H1 (cell line): ENCODE measurements around the gene AVP. TPM values are rescaled to one million over a fixed set of nuclear protein-coding genes. Genes with fewer than 3 reads are reported as not detected.

ENCODE experiments used
- CTCF ChIA-PET: fragments of 300-600 bp; sonication (Branson Sonifier 250); formaldehyde crosslinking; loops from one replicate; lab custom pipeline; 2021; ENCODE audit not compliant: partially characterized antibody; lab: Charles Lee
- POLR2A ChIA-PET: fragments of 300-600 bp; sonication (Branson Sonifier 250); formaldehyde crosslinking; loops from one replicate; lab custom pipeline; 2021; ENCODE audit warnings: inconsistent platforms; ENCODE audit not compliant: partially characterized antibody; lab: Charles Lee
- DNase-seq, 2 experiments: peaks; one replicate each; pipeline versions ENCODE4 v3.0.0 to v3.0.0-alpha.2; 2010 to 2022; ENCODE audit warnings: low spot score in 2 of 2, low read depth in 1 of 2, mixed read lengths in 1 of 2
- FAIRE-seq: peaks from 2 replicates; lab custom pipeline; 2011; peaks lifted over from hg19 to GRCh38; lab: Jason Lieb, UNC
- H2AFZ ChIP-seq: 2 replicates; pipeline ENCODE4 v1.8.1; 2012; ENCODE audit warnings: low read length, inconsistent platforms
- H2AK5ac ChIP-seq: 2 replicates; pipeline ENCODE4 v1.6.1; 2013; ENCODE audit warnings: low read depth, low read length
- H2BK120ac ChIP-seq: replicated peaks from 2 replicates; pipeline ENCODE3; 2013; ENCODE audit warnings: low read depth, low read length, inconsistent platforms
- H2BK12ac ChIP-seq: 2 replicates; pipeline ENCODE4 v1.6.1; 2013; ENCODE audit warnings: low read depth, low read length
- H2BK15ac ChIP-seq: 2 replicates; pipeline ENCODE4 v1.6.1; 2013; ENCODE audit warnings: low read length
- H2BK20ac ChIP-seq: 2 replicates; pipeline ENCODE4 v1.6.1; 2013; ENCODE audit warnings: low read length
- H2BK5ac ChIP-seq: 2 replicates; pipeline ENCODE4 v1.6.1; 2013; ENCODE audit warnings: low read depth, low read length
- H3K14ac ChIP-seq: 2 replicates; pipeline ENCODE4 v1.6.1; 2013; ENCODE audit warnings: inconsistent platforms; ENCODE audit not compliant: insufficient read length
- H3K18ac ChIP-seq: 2 replicates; pipeline ENCODE4 v1.6.1; 2013; ENCODE audit warnings: low read length; ENCODE audit errors: extremely low read depth
- H3K23ac ChIP-seq: 2 replicates; pipeline ENCODE4 v1.6.1; 2013; ENCODE audit warnings: inconsistent platforms; ENCODE audit not compliant: insufficient read length
- H3K23me2 ChIP-seq: 2 replicates; pipeline ENCODE4 v1.6.1; 2013; ENCODE audit warnings: low read depth, low read length
- H3K27ac ChIP-seq: 2 replicates; pipeline ENCODE4 v1.6.1; 2011; ENCODE audit warnings: low read depth, low read length, inconsistent platforms
- H3K27me3 ChIP-seq, 4 experiments: replicated peaks in 1 of 4; 1 replicate in 1 of 4; 2 replicates in 3 of 4; pipeline versions ENCODE4 v1.6.1 to v1.8.1; 2011 to 2013; ENCODE audit warnings: low read length in 3 of 4, mild to moderate bottlenecking in 3 of 4, inconsistent platforms in 2 of 4, mixed read lengths in 2 of 4, moderate library complexity in 1 of 4; ENCODE audit not compliant: control insufficient read depth in 3 of 4, insufficient read depth in 3 of 4; ENCODE audit errors: extremely low read depth in 1 of 4
- H3K36me3 ChIP-seq, 4 experiments: 2 replicates each; pipeline versions ENCODE4 v1.6.1 to v1.8.1; 2011 to 2013; ENCODE audit warnings: mild to moderate bottlenecking in 4 of 4, low read length in 3 of 4, moderate library complexity in 2 of 4, control low read depth in 1 of 4, inconsistent platforms in 1 of 4; ENCODE audit not compliant: insufficient read depth in 4 of 4, control insufficient read depth in 2 of 4
- H3K4ac ChIP-seq: replicated peaks from 2 replicates; pipeline ENCODE3; 2013; ENCODE audit warnings: low read length, low read depth, mixed read lengths, inconsistent platforms; ENCODE audit not compliant: insufficient read length
- H3K4me1 ChIP-seq, 4 experiments: replicated peaks in 1 of 4; 1 replicate in 1 of 4; 2 replicates in 3 of 4; pipeline versions ENCODE4 v1.6.1 to v1.8.1; 2011 to 2013; ENCODE audit warnings: low read length in 3 of 4, inconsistent platforms in 2 of 4, mixed read lengths in 1 of 4; ENCODE audit not compliant: insufficient read depth in 4 of 4, control insufficient read depth in 3 of 4
- H3K4me2 ChIP-seq, 2 experiments: 2 replicates each; pipeline versions ENCODE4 v1.6.1 to v1.8.1; 2011 to 2013; ENCODE audit warnings: low read depth in 2 of 2, low read length in 2 of 2, control low read depth in 1 of 2, inconsistent platforms in 1 of 2, mild to moderate bottlenecking in 1 of 2; ENCODE audit not compliant: insufficient read depth in 1 of 2
- H3K4me3 ChIP-seq, 4 experiments: fragments of 200-600, 300-600 bp in 1 of 4; sonication (generic), shearing (Covaris generic), sonication (Bioruptor Twin) in 1 of 4; 2 replicates each; pipeline versions ENCODE4 v1.5.1 to v1.8.1; 2011 to 2016; ENCODE audit warnings: low read length in 4 of 4, low read depth in 3 of 4, control low read depth in 2 of 4, inconsistent platforms in 2 of 4, mild to moderate bottlenecking in 2 of 4, mixed read lengths in 1 of 4, moderate library complexity in 1 of 4; ENCODE audit not compliant: insufficient read depth in 2 of 4; ENCODE audit errors: extremely low read depth in 1 of 4
- H3K56ac ChIP-seq: replicated peaks from 2 replicates; pipeline ENCODE3; 2013; ENCODE audit warnings: low read depth, mild to moderate bottlenecking, mixed read lengths, low read length, inconsistent platforms; ENCODE audit not compliant: insufficient read length
- H3K79me1 ChIP-seq: 2 replicates; pipeline ENCODE4 v1.6.1; 2013; ENCODE audit warnings: low read depth, low read length, control low read depth
- H3K79me2 ChIP-seq, 2 experiments: 2 replicates each; pipeline versions ENCODE4 v1.6.1 to v1.8.1; 2012 to 2013; ENCODE audit warnings: low read length in 2 of 2, mild to moderate bottlenecking in 2 of 2, inconsistent platforms in 1 of 2; ENCODE audit not compliant: insufficient read depth in 2 of 2, control insufficient read depth in 1 of 2
- H3K9ac ChIP-seq, 4 experiments: replicated peaks in 1 of 4; 1 replicate in 1 of 4; 2 replicates in 3 of 4; pipeline versions ENCODE4 v1.6.1 to v1.8.1; 2011 to 2013; ENCODE audit warnings: low read depth in 3 of 4, low read length in 3 of 4, control low read depth in 2 of 4, mild to moderate bottlenecking in 2 of 4, moderate library complexity in 2 of 4, inconsistent platforms in 1 of 4; ENCODE audit errors: extremely low read depth in 1 of 4
- H3K9me3 ChIP-seq, 2 experiments: 2 replicates each; pipeline versions ENCODE4 v1.6.1 to v1.8.1; 2012 to 2013; ENCODE audit warnings: mild to moderate bottlenecking in 2 of 2, moderate library complexity in 2 of 2, control low read depth in 1 of 2, inconsistent platforms in 1 of 2, low read depth in 1 of 2, low read length in 1 of 2, mixed read lengths in 1 of 2; ENCODE audit not compliant: insufficient read depth in 2 of 2
- H4K20me1 ChIP-seq, 2 experiments: replicated peaks in 1 of 2; 2 replicates each; pipeline versions ENCODE3 to v1.8.1; 2011 to 2013; ENCODE audit warnings: inconsistent platforms in 2 of 2, low read length in 2 of 2, mild to moderate bottlenecking in 1 of 2; ENCODE audit not compliant: insufficient read depth in 2 of 2, control insufficient read depth in 1 of 2
- H4K5ac ChIP-seq: 2 replicates; pipeline ENCODE4 v1.6.1; 2013; ENCODE audit warnings: low read length, low read depth, mixed read lengths, inconsistent platforms; ENCODE audit not compliant: insufficient read length
- H4K8ac ChIP-seq: 2 replicates; pipeline ENCODE4 v1.8.0; 2013; ENCODE audit warnings: mild to moderate bottlenecking, moderate library complexity, low read length, inconsistent platforms; ENCODE audit not compliant: insufficient read depth; ENCODE audit errors: extremely low read depth
- H4K91ac ChIP-seq: replicated peaks from 2 replicates; pipeline ENCODE3; 2013; ENCODE audit warnings: low read length, mixed read lengths, inconsistent platforms; ENCODE audit not compliant: insufficient read length
- CHD1 ChIP-seq: IDR thresholded peaks from 2 replicates; pipeline ENCODE4 v1.6.1; 2012; ENCODE audit warnings: low read depth, low read length, improper control_type of control experiment
- EP300 ChIP-seq, 2 experiments: IDR thresholded peaks; 1 replicate in 1 of 2; 2 replicates in 1 of 2; pipeline ENCODE4 v1.6.1; 2011 to 2012; ENCODE audit warnings: low read depth in 2 of 2, low read length in 2 of 2, mild to moderate bottlenecking in 2 of 2, borderline replicate concordance in 1 of 2, inconsistent platforms in 1 of 2, moderate library complexity in 1 of 2
- FOSL1 ChIP-seq: IDR thresholded peaks from 2 replicates; pipeline ENCODE4 v1.6.1; 2011; ENCODE audit warnings: mild to moderate bottlenecking, low read depth, low read length, moderate library complexity; ENCODE audit not compliant: insufficient read depth
- GTF2F1 ChIP-seq: IDR thresholded peaks from 2 replicates; pipeline ENCODE4 v1.6.1; 2012; ENCODE audit warnings: low read depth, low read length, improper control_type of control experiment, borderline replicate concordance
- KDM4A ChIP-seq: IDR thresholded peaks from one replicate; pipeline ENCODE4 v1.7.1; 2012; ENCODE audit warnings: low read depth, mild to moderate bottlenecking, moderate library complexity, low read length, inconsistent platforms; ENCODE audit not compliant: severe bottlenecking
- RBBP5 ChIP-seq: IDR thresholded peaks from 2 replicates; pipeline ENCODE4 v1.7.1; 2012; ENCODE audit warnings: low read depth, mild to moderate bottlenecking, inconsistent platforms, low read length, moderate library complexity, borderline replicate concordance
- SAP30 ChIP-seq: fragments of 300-600 bp; sonication (generic); IDR thresholded peaks from 2 replicates; pipeline ENCODE4 v1.7.1; 2012; ENCODE audit warnings: low read length, moderate library complexity, mild to moderate bottlenecking, inconsistent platforms; ENCODE audit not compliant: insufficient read depth, insufficient replicate concordance
- SIRT6 ChIP-seq: IDR thresholded peaks from one replicate; pipeline ENCODE4 v1.7.1; 2012; ENCODE audit warnings: low read length, inconsistent platforms
- SIX5 ChIP-seq: IDR thresholded peaks from 2 replicates; pipeline ENCODE4 v1.6.1; 2011; ENCODE audit warnings: mild to moderate bottlenecking, low read depth, low read length
- SP1 ChIP-seq: IDR thresholded peaks from 2 replicates; pipeline ENCODE4 v1.6.1; 2011; ENCODE audit warnings: low read depth, low read length
- TAF1 ChIP-seq: IDR thresholded peaks from 2 replicates; pipeline ENCODE4 v1.6.1; 2011; ENCODE audit warnings: mild to moderate bottlenecking, low read depth, low read length
- ZNF274 ChIP-seq: IDR thresholded peaks from 2 replicates; pipeline ENCODE4 v1.7.0; 2012; ENCODE audit warnings: low read length, borderline replicate concordance; ENCODE audit errors: extremely low read depth
- WGBS, 2 experiments: shearing (Covaris generic) in 1 of 2; methylation state at CpG; one replicate each; pipeline versions ENCODE4 v1.1.6 to v1.1.7; 2013 to 2015; ENCODE audit warnings: low lambda C conversion rate in 2 of 2, mixed read lengths in 2 of 2, inconsistent platforms in 1 of 2, low coverage in 1 of 2, missing lambda C conversion rate in 1 of 2; ENCODE audit not compliant: insufficient replicate concordance in 2 of 2, insufficient coverage in 1 of 2, insufficient read length in 1 of 2; ENCODE audit errors: extremely low coverage in 1 of 2, missing lambda C conversion rate in 1 of 2; 5-methylcytosine and 5-hydroxymethylcytosine counted together
- polyA plus RNA-seq, 7 experiments: library from polyadenylated mRNA; depleted of rRNA in 3 of 7; stranded (reverse) in 5 of 7; unstranded in 2 of 7; fragments of >200 nt in 5 of 7; fragments of 200-250 nt in 2 of 7; gene quantifications; 1 replicate in 5 of 7; 2 replicates in 1 of 7; 4 replicates in 1 of 7; pipeline versions ENCODE4 v1.2.1 to v1.2.3, GENCODE V29; 2011 to 2013; ENCODE audit warnings: missing spikeins in 2 of 7, mixed read lengths in 2 of 7
- total RNA-seq: library from RNA; stranded (reverse); fragmentation: NEBNext Ultra II Directional; extraction: Animal tissue kit (Norgen Biotek cat#: 25700); gene quantifications from 2 replicates; pipeline ENCODE4 v1.2.1, GENCODE V29; 2021

Gene AVP
- total and polyA plus RNA-seq, 2 of the 8 experiments (the other 6 are each of a cell fraction or from before 2014, with no cell fraction given): 0.18 TPM; not detected in 1

DNA sequence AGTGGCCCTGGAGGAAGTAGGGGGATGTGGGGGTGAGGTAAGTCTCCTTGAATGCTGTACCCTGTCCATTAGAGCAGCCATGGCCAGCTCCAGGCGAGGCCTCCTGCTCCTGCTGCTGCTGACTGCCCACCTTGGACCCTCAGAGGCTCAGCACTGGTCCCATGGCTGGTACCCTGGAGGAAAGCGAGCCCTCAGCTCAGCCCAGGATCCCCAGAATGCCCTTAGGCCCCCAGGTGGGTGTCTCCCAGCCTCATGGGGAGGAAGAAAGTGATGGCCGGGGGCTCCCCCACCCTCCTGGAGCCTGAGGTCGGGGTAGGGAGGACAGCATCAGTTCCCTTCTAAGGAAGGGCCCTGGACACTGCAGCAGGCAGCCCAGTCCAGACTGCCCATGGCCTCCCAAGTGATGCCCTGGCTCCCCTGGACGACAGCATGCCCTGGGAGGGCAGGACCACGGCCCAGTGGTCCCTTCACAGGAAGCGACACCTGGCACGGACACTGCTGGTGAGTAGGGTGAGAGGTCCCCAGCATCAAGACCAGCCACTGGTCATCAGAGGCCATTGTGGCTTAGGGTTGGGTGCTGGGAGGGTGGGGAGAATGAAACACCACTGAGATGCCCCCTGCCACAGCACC, 40.1 kb downstream of the AVP start:
- Histone ChIP-seq H2BK15ac (peak overlapping the region; percentile 61; the same call in 1 of the 2 replicates), H3K23ac (no peak overlapping the region), H3K36me3 (peaks cover 11 to 26% (median 24%) of the 10 kb centered on the region in 4 experiments; a peak in 7 of 8 replicates), H3K4me2 (peak overlapping the region in 1 of 2 experiments; percentile 78; a peak in 2 of 4 replicates), H3K4me3 (0 out of 8 replicates have a peak overlapping the region, but pooled peaks of 1 of the 4 experiments have one; percentile 99), H2BK20ac (no peak overlapping the region), H3K23me2 (peaks cover 8% of the 10 kb centered on the region), H4K8ac (no peak overlapping the region), H3K56ac (no peak overlapping the region), H3K79me2 (peaks cover 0 to 6% of the 10 kb centered on the region in 2 experiments; a peak in 1 of 4 replicates), H3K27ac (no peak overlapping the region), H3K9me3 (no peaks in the 10 kb centered on the region), H3K79me1 (peaks cover 5% of the 10 kb centered on the region), H3K27me3 (no peaks in the 10 kb centered on the region), H2BK12ac (no peak overlapping the region), H2BK5ac (no peak overlapping the region), H4K20me1 (peaks cover 0 to 2% of the 10 kb centered on the region in 2 experiments), H3K14ac (no peak overlapping the region), H4K91ac (no peak overlapping the region), H2AK5ac (peak overlapping the region; percentile 76; the same call in 1 of the 2 replicates), H3K9ac (no peak overlapping the region), H3K4me1 (peaks cover 2 to 12% (median 9%) of the 10 kb centered on the region in 4 experiments; a peak in 6 of 7 replicates), H2BK120ac (no peak overlapping the region), H4K5ac (no peak overlapping the region), H3K18ac (no peak overlapping the region), H2AFZ (no peak overlapping the region), H3K4ac (no peak overlapping the region)
- 85% methylated on average over 6 of the region's 8 CpGs; no CpG with 5 or more reads in 1 of the 2 experiments for WGBS, 2 experiments
- CTCF ChIA-PET: interaction anchor here (0.5 to 1.3 kb wide), 2 partner anchors 8 to 203 kb away, joined by 3 to 5 read pairs; no protein-coding TSS in a partner anchor
- DNase-seq (no peak), FAIRE-seq (no peak)
- POLR2A ChIA-PET: interaction anchor here (1.1 to 1.8 kb wide), 3 partner anchors 12 to 164 kb away, joined by 3 to 6 read pairs (median 4); partner anchors contain the start of gene ITPA
- TF ChIP-seq TAF1: no peak
- no peak for TF ChIP-seq FOSL1
- no peak for TF ChIP-seq SAP30
- TF ChIP-seq GTF2F1: no peak
- TF ChIP-seq CHD1: no peak
- TF ChIP-seq SP1: no peak
- no peak for TF ChIP-seq SIX5
- TF ChIP-seq SIRT6: no peak
- no peak for TF ChIP-seq KDM4A
- no peak for TF ChIP-seq ZNF274
- no peak for TF ChIP-seq RBBP5
- no peak for TF ChIP-seq EP300 (IDR thresholded peaks at IDR 0.05; ENCODE audit: borderline replicate concordance in 1 of 2, low read depth in 2 of 2, low read length in 2 of 2)
